IgD-negative memory B cell (primary cell): ENCODE results near the gene GNAT2. TPM values are rescaled to one million over a fixed set of nuclear protein-coding genes. Genes with fewer than 3 reads are reported as not detected.

Experiments
- polyA plus RNA-seq: library from polyadenylated mRNA; unstranded; fragments of 300-500 nt; fragmentation: Illumina TruSeq; gene quantifications from one replicate; pipeline ENCODE4 v1.2.3, GENCODE V29; 2021

The GNAT2 gene
- polyA plus RNA-seq, 1 donor from 2014 or later = not detected

Other genes with a start within 250 kb of the GNAT2 start
- gene SORT1, start 221.7 kb downstream of the GNAT2 start, polyA plus RNA-seq = 0.09 TPM
- 77.1 TPM for gene PSMA5, start 193.2 kb downstream of the GNAT2 start, polyA plus RNA-seq
- gene SYPL2, start 153.1 kb downstream of the GNAT2 start, polyA plus RNA-seq = not detected
- gene ATXN7L2, start 135.7 kb downstream of the GNAT2 start, polyA plus RNA-seq = 7.3 TPM
- gene CYB561D1, start 125.5 kb downstream of the GNAT2 start, polyA plus RNA-seq = 8.6 TPM
- 0.88 TPM for gene AMIGO1, start 109.9 kb downstream of the GNAT2 start, polyA plus RNA-seq
- not detected for gene GPR61, start 79.7 kb downstream of the GNAT2 start, polyA plus RNA-seq
- gene GNAI3, start 71.0 kb downstream of the GNAT2 start, polyA plus RNA-seq = 8.1 TPM
- 40.7 TPM for gene AMPD2, start 221 bp upstream of the GNAT2 start, polyA plus RNA-seq
- gene GSTM4, start 36.5 kb upstream of the GNAT2 start, polyA plus RNA-seq = 22.3 TPM
- 11.6 TPM for gene GSTM2, start 48.4 kb upstream of the GNAT2 start, polyA plus RNA-seq
- not detected for gene GSTM1, start 68.2 kb upstream of the GNAT2 start, polyA plus RNA-seq
- gene GSTM5, start 92.6 kb upstream of the GNAT2 start, polyA plus RNA-seq = not detected
- 4.6 TPM for gene GSTM3, start 121.4 kb upstream of the GNAT2 start, polyA plus RNA-seq
- not detected for gene EPS8L3, start 144.3 kb upstream of the GNAT2 start, polyA plus RNA-seq